Kidney (tissue), 14 donors: ENCODE measurements around the gene ABL1. TPM values are rescaled to one million over a fixed set of nuclear protein-coding genes. Genes with fewer than 3 reads are reported as not detected.

Source experiments
- DNase-seq, 5 donors: peaks; one replicate each; pipeline ENCODE4 v3.0.0-alpha.2; 2013 to 2020
- FAIRE-seq: peaks from 2 replicates; lab custom pipeline; 2012; peaks lifted over from hg19 to GRCh38; lab: Jason Lieb, UNC
- H3K27ac ChIP-seq, 2 donors: one replicate each; pipeline ENCODE4 v1.7.0; 2013; ENCODE audit warnings: low read depth in 2 of 2, low read length in 2 of 2, inconsistent platforms in 1 of 2
- H3K27me3 ChIP-seq: one replicate; pipeline ENCODE4 v1.7.1; 2013; ENCODE audit warnings: low read length, inconsistent platforms; ENCODE audit not compliant: control insufficient read depth, insufficient read depth
- H3K36me3 ChIP-seq, 3 donors: one replicate each; pipeline versions ENCODE4 v1.7.0 to v1.7.1; 2013; ENCODE audit warnings: low read length in 3 of 3, control low read depth in 1 of 3, inconsistent platforms in 1 of 3; ENCODE audit not compliant: insufficient read depth in 3 of 3, control insufficient read depth in 2 of 3
- H3K4me1 ChIP-seq, 3 donors: one replicate each; pipeline versions ENCODE4 v1.7.0 to v1.7.1; 2013; ENCODE audit warnings: low read length in 3 of 3, inconsistent platforms in 1 of 3, low read depth in 1 of 3; ENCODE audit not compliant: control insufficient read depth in 2 of 3, insufficient read depth in 2 of 3
- H3K4me3 ChIP-seq, 3 donors: one replicate each; pipeline versions ENCODE4 v1.7.0 to v1.8.1; 2013; ENCODE audit warnings: low read length in 3 of 3, control low read depth in 1 of 3, inconsistent platforms in 1 of 3
- H3K9ac ChIP-seq, 3 donors: one replicate each; pipeline versions ENCODE4 v1.7.0 to v1.7.1; 2013; ENCODE audit warnings: low read length in 3 of 3, control low read depth in 1 of 3, inconsistent platforms in 1 of 3
- H3K9me3 ChIP-seq, 3 donors: one replicate each; pipeline versions ENCODE4 v1.7.0 to v1.7.1; 2013; ENCODE audit warnings: low read length in 3 of 3, control low read depth in 1 of 3, inconsistent platforms in 1 of 3; ENCODE audit not compliant: control insufficient read depth in 2 of 3, insufficient read depth in 1 of 3
- intact Hi-C: fragments of 100-400 bp; cut with DNase I; formaldehyde crosslinking; loops from one replicate; pipeline ENCODE4 v1.11.1; 2022
- polyA plus RNA-seq: library from polyadenylated mRNA; stranded (reverse); fragments of 350-450 nt; fragmentation: Illumina TruSeq; extraction: RNeasy Lipid Tissue Mini Kit (QIAGEN cat#74804); gene quantifications from one replicate; pipeline ENCODE4 v1.2.3, GENCODE V29; 2014; ENCODE audit warnings: low read depth, low replicate concordance; ENCODE audit not compliant: insufficient read depth
- total RNA-seq: library from RNA; stranded (reverse); fragmentation: NEBNext Ultra II Directional; extraction: Animal tissue kit (Norgen Biotek cat#: 25700); gene quantifications from one replicate; pipeline ENCODE4 v1.2.1, GENCODE V29; 2021
- TF ChIP-seq, protein P1 (sequence below): IDR thresholded peaks from 3 replicates; pipeline ENCODE4 v1.5.1; 2012; ENCODE audit warnings: mild to moderate bottlenecking, moderate library complexity, borderline replicate concordance; ENCODE audit not compliant: insufficient read depth; ENCODE audit errors: extremely low read depth
- donor health status: control.
- donor health status: control.
- donor health status: control.
- donor health status: control.
- donor health status: control.
- donor health status: DM: yes; HTN: yes; CAD: no.
- donor health status: Normal renal cell carcinoma (clear cell type).

The ABL1 gene
- total and polyA plus RNA-seq, 2 donors from 2014 or later: 15.0 to 63.6 TPM

DNA sequence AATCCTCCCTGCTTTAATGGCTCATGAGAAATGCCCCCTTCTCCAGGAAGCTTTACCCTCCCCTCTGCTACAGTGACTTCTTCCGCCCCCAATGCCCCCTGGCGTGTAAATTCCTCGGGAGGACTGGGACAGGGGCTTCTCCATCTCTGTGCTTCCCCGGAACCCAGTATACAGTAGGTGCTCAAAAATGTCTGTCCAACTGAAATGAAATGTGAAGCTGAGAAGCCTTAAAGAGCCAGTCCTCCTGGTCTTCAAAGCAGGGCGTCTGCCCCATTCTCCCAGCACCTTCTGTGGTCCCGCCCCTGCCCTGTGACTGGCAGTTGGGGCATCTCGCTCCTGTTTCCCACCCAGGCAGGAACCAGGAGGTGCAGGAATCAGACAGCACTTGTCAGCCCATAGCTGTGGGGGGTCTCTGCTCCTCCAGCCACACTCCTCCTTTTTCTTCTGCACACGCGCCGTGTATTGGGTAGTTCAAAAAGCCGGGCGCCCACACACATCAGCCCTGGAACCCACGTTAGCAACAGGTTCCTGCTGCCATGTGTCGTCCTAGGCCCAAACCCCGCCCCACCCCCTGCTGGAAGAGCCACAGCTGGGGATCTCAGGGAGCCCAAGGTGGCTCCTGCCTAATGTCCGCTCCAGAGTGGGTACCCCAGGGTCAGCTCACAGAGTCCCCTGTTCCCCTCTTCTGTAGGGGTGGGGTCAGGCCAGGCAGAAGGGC lies 88.0 kb downstream of the ABL1 start:
- Histone ChIP-seq H3K9ac (no peak overlapping the region), H3K36me3 (no peaks in the 10 kb centered on the region), H3K9me3 (no peaks in the 10 kb centered on the region), H3K4me1 (no peaks in the 10 kb centered on the region), H3K4me3 (no peak overlapping the region), H3K27ac (no peak overlapping the region), H3K27me3 (no peaks in the 10 kb centered on the region)
- TF ChIP-seq, protein P1, sequence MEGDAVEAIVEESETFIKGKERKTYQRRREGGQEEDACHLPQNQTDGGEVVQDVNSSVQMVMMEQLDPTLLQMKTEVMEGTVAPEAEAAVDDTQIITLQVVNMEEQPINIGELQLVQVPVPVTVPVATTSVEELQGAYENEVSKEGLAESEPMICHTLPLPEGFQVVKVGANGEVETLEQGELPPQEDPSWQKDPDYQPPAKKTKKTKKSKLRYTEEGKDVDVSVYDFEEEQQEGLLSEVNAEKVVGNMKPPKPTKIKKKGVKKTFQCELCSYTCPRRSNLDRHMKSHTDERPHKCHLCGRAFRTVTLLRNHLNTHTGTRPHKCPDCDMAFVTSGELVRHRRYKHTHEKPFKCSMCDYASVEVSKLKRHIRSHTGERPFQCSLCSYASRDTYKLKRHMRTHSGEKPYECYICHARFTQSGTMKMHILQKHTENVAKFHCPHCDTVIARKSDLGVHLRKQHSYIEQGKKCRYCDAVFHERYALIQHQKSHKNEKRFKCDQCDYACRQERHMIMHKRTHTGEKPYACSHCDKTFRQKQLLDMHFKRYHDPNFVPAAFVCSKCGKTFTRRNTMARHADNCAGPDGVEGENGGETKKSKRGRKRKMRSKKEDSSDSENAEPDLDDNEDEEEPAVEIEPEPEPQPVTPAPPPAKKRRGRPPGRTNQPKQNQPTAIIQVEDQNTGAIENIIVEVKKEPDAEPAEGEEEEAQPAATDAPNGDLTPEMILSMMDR: no peak
- FAIRE-seq (no peak), DNase-seq (no peak)
- intact Hi-C loops: no loop called here

DNA sequence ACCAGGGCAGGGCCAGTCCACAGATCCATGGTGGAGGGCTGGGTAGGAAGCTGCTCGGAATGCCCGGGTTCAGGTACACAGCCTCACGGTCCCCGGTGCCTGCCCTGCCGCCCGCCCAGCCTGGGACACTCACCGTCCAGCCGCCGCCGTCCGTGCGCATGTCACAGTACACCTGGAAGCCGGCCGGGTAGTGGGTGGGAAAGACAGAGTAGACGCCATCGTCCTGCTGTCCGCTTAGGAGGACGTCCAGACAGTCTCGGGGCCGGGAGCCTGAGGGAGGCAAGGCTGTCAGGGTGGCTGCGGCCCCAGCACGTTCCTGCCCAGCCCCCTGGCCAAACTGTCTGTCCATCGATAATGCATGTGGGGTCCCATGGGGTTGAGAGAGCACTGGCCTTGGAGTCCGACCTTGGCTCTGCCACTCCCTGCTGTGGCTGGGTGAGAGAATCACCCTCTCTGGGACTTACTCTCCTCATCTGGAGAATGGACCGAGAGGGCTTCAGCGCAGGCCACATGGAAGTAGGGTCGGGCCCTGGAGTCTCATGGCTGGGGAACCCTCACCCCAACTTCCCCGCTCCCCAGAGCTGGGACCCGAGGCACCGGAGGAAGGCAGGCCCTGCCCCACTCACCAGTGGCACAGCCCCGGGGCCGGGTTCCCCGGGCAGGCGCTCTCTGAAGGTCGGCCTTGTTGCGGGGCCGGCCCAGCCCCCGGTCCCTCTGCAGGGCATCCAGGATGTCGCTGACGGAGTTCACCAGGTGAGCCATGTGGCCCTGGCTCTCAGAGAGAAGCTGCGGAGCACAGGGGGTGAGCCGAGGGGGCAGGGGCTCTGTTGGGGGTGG lies 88.8 kb downstream of the ABL1 start:
- FAIRE-seq (no peak), DNase-seq (no peak)
- Histone ChIP-seq H3K9me3 (no peaks in the 10 kb centered on the region), H3K36me3 (no peaks in the 10 kb centered on the region), H3K27ac (no peak overlapping the region), H3K27me3 (no peaks in the 10 kb centered on the region), H3K4me3 (no peak overlapping the region), H3K4me1 (no peaks in the 10 kb centered on the region), H3K9ac (no peak overlapping the region)
- intact Hi-C loops: no loop called here
- TF ChIP-seq, protein P1: no peak

DNA sequence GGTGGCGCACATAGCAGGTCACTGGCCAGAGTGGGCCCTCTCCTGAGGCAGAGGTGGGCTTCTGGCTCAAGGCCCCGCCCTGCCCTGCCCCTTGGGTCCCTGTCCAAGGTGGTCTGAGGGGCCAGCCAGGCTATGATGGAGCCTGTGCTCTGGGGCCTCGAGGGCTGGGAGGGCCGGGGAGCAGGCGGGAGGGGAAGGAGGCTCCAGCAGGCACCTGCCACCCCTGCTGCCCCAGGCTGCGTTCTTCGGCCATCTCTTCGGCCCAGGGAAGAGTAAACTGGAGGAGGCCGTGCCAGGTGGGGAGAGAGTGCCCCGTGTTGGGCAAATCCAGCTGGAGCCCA lies 89.4 kb downstream of the ABL1 start:
- no peak overlapping the region for H3K4me3 ChIP-seq
- no peaks in the 10 kb centered on the region for H3K36me3 ChIP-seq
- H3K27ac ChIP-seq: no peak overlapping the region
- no peak for FAIRE-seq
- intact Hi-C loops: no loop called here
- no peaks in the 10 kb centered on the region for H3K9me3 ChIP-seq
- TF ChIP-seq, protein P1: no peak
- no peak overlapping the region for H3K9ac ChIP-seq
- DNase-seq: no peak
- H3K4me1 ChIP-seq: no peaks in the 10 kb centered on the region
- H3K27me3 ChIP-seq: no peaks in the 10 kb centered on the region
